Measurements from ENCODE around the gene OLA1. TPM values are rescaled to one million over a fixed set of nuclear protein-coding genes. Genes with fewer than 3 reads are reported as not detected.

The OLA1 gene
- polyA plus RNA-seq, 1 of the 3 experiments (the other 2 are of a cell fraction) = 46.9 TPM

GRCh38 chr2:174054926-174055325 lies 193.4 kb downstream of the OLA1 start:
- H3K79me2 ChIP-seq (ENCODE audit: insufficient read depth) = no peaks in the 10 kb centered on the region
- H3K4me2 ChIP-seq = no peak overlapping the region
- 89% methylated on average over 7 of the region's 8 CpGs for WGBS (ENCODE audit: low lambda C conversion rate)
- TF ChIP-seq, protein P1, sequence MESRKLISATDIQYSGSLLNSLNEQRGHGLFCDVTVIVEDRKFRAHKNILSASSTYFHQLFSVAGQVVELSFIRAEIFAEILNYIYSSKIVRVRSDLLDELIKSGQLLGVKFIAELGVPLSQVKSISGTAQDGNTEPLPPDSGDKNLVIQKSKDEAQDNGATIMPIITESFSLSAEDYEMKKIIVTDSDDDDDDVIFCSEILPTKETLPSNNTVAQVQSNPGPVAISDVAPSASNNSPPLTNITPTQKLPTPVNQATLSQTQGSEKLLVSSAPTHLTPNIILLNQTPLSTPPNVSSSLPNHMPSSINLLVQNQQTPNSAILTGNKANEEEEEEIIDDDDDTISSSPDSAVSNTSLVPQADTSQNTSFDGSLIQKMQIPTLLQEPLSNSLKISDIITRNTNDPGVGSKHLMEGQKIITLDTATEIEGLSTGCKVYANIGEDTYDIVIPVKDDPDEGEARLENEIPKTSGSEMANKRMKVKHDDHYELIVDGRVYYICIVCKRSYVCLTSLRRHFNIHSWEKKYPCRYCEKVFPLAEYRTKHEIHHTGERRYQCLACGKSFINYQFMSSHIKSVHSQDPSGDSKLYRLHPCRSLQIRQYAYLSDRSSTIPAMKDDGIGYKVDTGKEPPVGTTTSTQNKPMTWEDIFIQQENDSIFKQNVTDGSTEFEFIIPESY (IDR thresholded peaks at IDR 0.05; ENCODE audit: borderline replicate concordance, low read depth) = no peak
- TF ChIP-seq IRF3 (IDR thresholded peaks at IDR 0.05; ENCODE audit: low read depth, low read length) (no peak), EZH2phosphoT487 (IDR thresholded peaks at IDR 0.05; ENCODE audit: borderline replicate concordance, low read depth) (no peak), TAF1 (IDR thresholded peaks at IDR 0.05; ENCODE audit: borderline replicate concordance, low read depth, low read length) (no peak), CHD2 (IDR thresholded peaks at IDR 0.05; ENCODE audit: low read length, partially characterized antibody) (no peak), YY1 (IDR thresholded peaks at IDR 0.05; ENCODE audit: low read depth) (no peak), JUND (IDR thresholded peaks at IDR 0.05) (no peak), FOXM1 (IDR thresholded peaks at IDR 0.05; ENCODE audit: low read depth) (no peak), NFIC (IDR thresholded peaks at IDR 0.05; ENCODE audit: borderline replicate concordance) (no peak), NRF1 (IDR thresholded peaks at IDR 0.05; ENCODE audit: low read depth, low read length) (no peak), TCF12 (IDR thresholded peaks at IDR 0.05) (no peak), SMC3 (IDR thresholded peaks at IDR 0.05; ENCODE audit: low read depth, low read length) (no peak), EP300 (IDR thresholded peaks at IDR 0.05; ENCODE audit: borderline replicate concordance in 1 of 2, low read depth in 1 of 2, low read length in 1 of 2) (no peak), RCOR1 (IDR thresholded peaks at IDR 0.05; ENCODE audit: low read length) (no peak), GABPA (IDR thresholded peaks at IDR 0.05; ENCODE audit: low read depth) (no peak), GATA2 (CRISPR knock-in tag; IDR thresholded peaks at IDR 0.05) (no peak)
- TF ChIP-seq, protein P2, sequence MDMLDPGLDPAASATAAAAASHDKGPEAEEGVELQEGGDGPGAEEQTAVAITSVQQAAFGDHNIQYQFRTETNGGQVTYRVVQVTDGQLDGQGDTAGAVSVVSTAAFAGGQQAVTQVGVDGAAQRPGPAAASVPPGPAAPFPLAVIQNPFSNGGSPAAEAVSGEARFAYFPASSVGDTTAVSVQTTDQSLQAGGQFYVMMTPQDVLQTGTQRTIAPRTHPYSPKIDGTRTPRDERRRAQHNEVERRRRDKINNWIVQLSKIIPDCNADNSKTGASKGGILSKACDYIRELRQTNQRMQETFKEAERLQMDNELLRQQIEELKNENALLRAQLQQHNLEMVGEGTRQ (IDR thresholded peaks at IDR 0.05; ENCODE audit: borderline replicate concordance, low read depth, low read length) = no peak
- H3K9me3 ChIP-seq = no peaks in the 10 kb centered on the region
- no peak for DNase-seq
- H3K27me3 ChIP-seq (ENCODE audit: insufficient read depth) = no peaks in the 10 kb centered on the region
- H4K20me1 ChIP-seq (ENCODE audit: insufficient read depth) = no peaks in the 10 kb centered on the region
- no peaks in the 10 kb centered on the region for H3K36me3 ChIP-seq (replicated peaks in 1 of 2; ENCODE audit: control insufficient read depth in 1 of 2, insufficient read depth in 2 of 2, low read length in 1 of 2)
- ChIA-PET CTCF (interaction anchor here (1.1 kb wide), 1 partner anchor 23 kb away, joined by 4 read pairs; no protein-coding TSS in a partner anchor), POLR2A (no interaction called here)
- no peaks in the 10 kb centered on the region for H3F3A ChIP-seq (replicated peaks; ENCODE audit: insufficient read depth)
- no peak overlapping the region for H3K4me3 ChIP-seq (ENCODE audit: low read depth in 2 of 2, low read length in 1 of 2)
- H3K9me2 ChIP-seq = no peaks in the 10 kb centered on the region
- peaks cover 4 to 18% of the 10 kb centered on the region in 2 experiments; a peak in 3 of 4 replicates for H3K4me1 ChIP-seq (ENCODE audit: control insufficient read depth in 1 of 2, insufficient read depth in 2 of 2, low read depth in 1 of 2, low read length in 1 of 2)
- no peak overlapping the region for H3K27ac ChIP-seq (ENCODE audit: low read depth in 2 of 2, low read length in 1 of 2)
- H2AFZ ChIP-seq (ENCODE audit: low read depth) = no peak overlapping the region
- H3K9ac ChIP-seq = no peak overlapping the region
